Left renal cortex interstitium (tissue), 4 donors: Measurements from ENCODE around the gene ZNF546. TPM values are rescaled to one million over a fixed set of nuclear protein-coding genes. Genes with fewer than 3 reads are reported as not detected.
"Not testable (repeated sequence)": the region's sequence is repeated elsewhere in the genome, so short reads cannot be mapped to it uniquely, and the experiment has no call there.

Experiments used
- DNase-seq, 4 donors: peaks; one replicate each; pipeline ENCODE4 v3.0.0-alpha.2; 2013; ENCODE audit warnings: low read depth in 4 of 4, low spot score in 2 of 4, missing footprints in 1 of 4
- polyA plus RNA-seq, 4 donors: library from polyadenylated mRNA; unstranded; fragments of 120-200 nt; gene quantifications; one replicate each; pipeline ENCODE4 v1.2.1, GENCODE V29; 2013; ENCODE audit not compliant: insufficient read length in 4 of 4

Gene ZNF546
- 10 to 100 TPM in 1 of 4 donors, 1 to 10 TPM in 3; 5.4 to 12.0 (median 7.6) TPM for polyA plus RNA-seq

DNA sequence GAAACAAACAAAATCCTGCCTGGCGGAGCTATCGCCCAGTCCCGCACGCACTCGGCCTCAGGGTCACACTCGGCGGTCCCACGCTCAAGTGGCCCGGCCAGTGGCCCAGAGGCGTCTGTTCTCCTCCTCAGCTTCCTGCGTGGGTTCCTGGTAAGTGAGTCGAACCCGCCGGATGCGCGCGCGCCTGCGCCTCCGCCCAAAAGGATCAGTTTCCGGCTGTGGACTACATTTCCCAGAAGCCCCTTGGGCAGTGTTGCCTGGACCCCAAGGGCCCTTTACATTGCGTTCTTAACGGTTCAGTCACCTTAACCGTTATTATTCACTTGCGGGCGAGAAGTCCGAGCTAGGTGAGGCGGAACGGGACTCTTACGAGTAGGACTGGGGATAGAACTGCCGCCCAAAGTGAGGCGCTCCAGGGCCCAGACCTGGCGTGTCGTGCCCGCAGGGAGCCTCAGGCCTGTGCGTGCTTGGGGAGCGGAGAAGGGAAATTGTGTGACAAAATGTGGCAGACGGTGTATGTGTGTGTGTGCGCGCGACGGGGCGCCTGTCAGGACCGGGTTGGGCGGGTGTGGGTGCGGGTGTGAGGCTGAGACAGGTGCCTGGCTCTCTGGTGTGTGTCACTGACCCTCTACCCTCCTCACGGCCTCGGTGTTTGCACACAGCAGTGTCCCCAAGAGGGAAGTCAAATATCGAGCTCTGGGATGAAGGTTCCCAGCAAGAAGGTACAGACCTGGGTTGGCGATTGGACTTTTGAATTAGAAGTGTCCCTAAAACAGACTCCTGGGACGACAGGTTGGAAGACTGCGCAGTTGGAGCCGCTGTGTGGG is at the start of gene ZNF546:
TSS of gene ZNF546 (plus strand) at position 250 of the 827 bp plus-strand sequence. CDS start 1,267 bp downstream, outside the sequence.
- DNase-seq, result peak; percentile 74 to 85 (median 84)

DNA sequence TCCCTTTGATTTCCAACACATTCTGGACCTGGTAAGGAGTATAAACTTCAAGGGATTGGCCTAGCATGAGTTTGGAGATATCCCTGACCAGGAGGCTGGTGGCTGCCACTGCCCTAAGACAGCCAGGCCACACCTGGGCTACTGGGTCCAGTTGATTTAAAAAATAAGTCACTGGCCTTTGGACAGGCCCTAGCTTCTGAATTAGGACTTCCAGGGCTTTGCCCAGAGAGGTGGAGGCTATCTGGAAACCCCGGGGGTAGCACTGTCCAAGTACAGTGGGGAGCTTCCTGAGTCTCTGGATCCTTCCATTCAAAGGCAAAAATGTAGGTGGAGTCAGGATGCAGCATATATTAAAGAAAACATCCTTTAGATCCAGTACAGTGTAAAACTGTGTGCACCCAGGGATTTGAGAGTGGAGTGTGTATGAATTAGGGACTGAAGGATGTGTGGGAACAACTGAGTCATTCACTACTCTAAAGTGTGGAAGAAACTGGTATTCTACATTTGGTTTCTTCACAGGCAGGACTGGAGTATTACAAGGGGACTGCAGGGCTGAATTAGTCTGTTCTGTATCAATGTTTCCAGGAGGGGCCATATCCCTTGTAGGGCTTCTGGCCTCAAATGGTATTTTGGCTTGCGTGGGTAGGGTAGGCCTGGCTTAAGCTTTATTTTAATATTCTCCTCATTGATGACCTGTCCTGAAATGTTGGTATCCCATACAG is 47.7 kb upstream of the ZNF546 start:
- DNase-seq, result no peak

DNA sequence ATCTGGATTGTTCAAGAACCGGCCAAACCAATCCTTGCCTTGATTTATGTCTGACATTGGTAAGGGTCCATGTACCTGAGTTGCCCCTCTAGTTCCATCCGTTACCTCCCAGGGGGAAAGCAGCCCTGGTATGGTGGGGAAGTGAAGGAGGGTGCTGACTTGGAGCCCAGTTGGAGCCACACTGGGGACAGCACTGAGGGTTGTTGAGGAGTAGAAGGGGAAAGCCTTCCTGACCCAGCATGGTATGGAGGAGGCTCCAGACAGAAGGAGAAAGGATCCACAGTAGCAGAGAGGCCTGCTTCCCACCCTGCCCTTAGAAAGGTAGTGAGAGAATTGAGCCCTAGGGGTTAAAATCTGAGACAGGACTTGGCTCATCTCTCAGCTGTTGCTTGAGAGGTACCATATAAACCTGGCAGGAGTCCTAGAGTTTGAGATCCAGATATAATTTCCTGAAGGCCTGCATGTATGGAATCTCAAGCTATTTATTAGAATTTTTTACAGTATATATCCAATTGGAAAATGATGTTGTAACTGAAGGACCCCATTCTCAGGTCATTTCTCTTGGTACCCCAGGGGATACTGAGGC is 45.7 kb upstream of the ZNF546 start:
- no peak for DNase-seq

DNA sequence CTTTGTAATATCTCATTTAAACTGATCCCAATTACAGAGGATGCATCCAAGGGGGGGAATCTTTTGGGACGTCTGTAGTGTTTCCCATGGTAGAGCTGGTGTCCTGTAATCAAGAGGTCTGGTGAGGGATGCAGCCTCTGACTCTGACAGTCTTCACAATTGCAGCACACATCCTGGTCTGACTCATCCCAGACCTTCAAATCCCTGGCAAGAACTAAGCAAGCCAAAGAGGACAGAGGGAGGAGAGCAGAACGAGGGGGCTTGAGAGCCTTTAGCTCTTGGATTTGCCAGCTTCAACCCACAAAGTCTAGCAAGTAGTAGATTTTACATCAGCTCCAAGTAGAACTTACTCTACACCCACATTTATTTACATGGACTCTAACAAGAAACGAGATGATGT is 45.2 kb upstream of the ZNF546 start:
- DNase-seq, result no peak

DNA sequence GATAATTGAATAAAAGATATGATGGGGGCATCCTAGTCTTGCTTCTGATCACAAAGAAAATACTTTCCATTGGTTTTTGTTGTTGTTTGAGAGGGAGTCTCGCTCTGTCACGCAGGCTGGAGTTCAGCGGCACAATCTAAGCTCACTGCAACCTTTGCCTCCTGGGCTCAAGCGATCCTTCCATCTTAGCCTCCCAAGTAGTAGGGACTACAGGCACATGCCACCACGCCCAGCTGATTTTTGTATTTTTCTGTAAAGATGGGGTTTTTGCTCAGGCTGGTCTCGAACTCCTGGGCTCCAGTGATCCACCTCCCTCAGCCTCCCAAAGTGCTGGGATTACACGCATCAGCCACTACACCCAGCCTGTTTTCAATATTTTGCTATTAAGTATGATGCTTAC is 42.9 kb upstream of the ZNF546 start:
- DNase-seq, result no peak

DNA sequence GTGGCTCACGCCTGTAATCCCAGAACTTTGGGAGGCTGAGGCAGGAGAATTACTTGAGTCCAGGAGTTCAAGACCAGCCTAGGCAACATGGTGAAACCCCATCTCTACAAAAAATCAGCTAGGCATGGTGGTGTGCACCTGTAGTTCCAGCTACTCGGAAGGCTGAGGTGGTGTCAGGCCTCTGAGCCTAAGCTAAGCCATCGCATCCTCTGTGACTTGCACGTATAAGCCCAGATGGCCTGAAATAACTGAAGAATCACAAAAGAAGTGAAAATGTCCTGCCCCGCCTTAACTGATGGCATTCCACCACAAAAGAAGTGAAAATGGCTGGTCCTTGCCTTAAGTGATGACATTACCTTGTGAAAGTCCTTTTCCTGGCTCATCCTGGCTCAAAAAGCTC is 39.0 kb upstream of the ZNF546 start:
- not testable (repeated sequence) for DNase-seq

DNA sequence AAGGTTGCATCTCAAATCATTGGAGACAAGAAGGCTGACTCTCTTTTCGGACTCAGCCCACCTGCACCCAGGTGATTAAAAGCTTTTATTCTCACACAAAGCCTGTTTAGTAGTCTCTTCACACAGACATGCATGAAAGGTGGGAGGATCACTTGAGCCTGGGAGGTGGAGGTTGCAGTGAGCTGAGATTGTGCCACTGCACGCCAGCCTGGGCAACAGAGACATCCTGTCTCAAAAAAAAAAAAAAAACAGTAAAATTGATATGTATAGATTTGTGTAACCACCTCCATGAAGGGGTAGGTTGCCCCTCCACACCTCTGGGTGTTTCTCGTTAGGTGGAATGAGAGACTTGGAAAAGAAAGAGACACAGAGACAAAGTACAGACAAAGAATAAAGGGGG is 37.9 kb upstream of the ZNF546 start:
- DNase-seq, result not testable (repeated sequence)

DNA sequence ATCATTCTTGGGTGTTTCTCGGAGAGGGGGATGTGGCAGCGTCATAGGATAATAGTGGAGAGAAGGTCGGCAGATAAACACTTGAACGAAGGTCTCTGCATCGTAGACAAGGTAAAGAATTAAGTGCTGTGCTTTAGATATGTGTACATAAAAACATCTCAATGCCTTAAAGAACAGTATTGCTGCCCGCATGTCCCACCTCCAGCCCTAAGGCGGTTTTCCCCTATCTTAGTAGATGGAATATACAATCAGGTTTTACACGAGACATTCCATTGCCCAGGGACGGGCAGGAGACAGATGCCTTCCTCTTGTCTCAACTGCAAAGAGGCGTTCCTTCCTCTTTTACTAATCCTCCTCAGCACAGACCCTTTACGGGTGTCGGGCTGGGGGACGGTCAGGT is 37.5 kb upstream of the ZNF546 start:
- not testable (repeated sequence) for DNase-seq

DNA sequence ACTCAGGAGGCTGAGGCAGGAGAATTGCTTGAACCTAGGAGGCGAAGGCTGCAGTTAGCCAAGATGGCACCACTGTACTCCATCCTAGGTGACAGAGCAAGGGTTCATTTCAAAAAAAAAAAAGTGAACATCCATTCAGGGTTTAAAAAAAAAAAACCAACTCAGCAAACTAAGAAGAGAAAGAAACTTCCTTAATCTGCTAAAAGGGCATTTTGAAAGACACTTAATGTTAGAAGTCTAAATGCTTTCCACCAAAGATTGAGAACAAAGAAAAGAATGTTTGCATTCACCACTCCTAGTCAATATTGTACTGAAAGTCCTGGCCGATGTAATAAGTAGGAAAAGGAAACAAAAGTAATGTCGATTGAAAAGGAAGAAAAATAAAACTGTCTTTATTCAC is 33.0 kb upstream of the ZNF546 start:
- no peak for DNase-seq

DNA sequence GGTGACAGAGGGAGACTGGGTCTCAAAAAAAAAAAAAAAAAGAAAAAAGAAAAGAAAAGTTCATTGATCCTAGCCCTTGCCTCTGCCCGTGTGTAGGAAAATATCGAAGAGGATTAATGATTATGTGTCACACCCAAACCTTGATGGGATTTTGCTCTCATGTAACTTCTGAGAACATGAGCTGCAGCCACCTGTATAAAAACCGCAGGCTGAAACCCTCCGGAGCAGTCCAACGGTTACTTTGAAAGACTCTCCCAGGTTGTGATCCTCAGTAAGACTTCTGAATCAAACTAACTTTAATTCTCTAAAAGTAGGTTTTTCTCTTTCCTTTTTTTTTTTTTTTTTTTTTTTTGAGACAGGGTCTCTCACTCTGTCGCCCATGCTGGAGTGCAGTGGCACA is 30.2 kb upstream of the ZNF546 start:
- DNase-seq, result no peak

DNA sequence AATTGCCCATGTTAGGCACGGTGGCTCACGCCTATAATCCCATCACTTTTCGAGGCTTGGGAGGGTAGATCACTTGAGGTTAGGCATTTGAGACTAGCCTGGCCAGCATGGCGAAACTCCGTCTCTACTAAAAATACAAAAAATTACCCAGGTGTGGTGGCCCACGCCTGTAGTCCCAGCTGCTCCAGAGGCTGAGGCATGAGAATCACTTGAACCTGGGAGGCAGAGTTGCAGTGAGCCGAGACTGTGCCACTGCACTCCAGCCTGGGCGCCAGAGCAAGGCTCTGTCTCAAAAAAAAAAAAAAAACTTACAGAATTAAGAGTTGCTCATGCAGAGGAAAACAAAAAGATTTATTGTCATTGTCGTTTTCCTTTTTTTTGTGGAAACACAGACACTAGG is 29.3 kb upstream of the ZNF546 start:
- DNase-seq, result no peak

DNA sequence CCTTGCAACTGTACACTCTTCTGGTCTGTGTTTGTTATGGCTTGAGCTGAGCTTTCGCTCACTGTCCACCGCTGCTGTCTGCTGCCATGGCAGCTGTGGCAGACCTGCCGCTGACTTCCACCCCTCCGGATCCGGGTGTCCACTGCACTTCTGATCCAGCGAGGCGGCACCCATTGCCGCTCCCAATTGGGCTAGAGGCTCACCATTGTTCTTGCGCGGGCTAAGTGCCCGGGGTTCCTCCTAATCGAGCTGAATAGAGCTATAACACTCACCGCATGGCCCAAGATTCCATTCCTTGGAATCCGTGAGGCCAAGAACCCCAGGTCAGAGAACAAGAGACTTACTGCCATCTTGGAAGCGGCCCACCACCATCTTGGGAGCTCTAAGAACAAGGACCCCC is 28.1 kb upstream of the ZNF546 start:
- no peak for DNase-seq

DNA sequence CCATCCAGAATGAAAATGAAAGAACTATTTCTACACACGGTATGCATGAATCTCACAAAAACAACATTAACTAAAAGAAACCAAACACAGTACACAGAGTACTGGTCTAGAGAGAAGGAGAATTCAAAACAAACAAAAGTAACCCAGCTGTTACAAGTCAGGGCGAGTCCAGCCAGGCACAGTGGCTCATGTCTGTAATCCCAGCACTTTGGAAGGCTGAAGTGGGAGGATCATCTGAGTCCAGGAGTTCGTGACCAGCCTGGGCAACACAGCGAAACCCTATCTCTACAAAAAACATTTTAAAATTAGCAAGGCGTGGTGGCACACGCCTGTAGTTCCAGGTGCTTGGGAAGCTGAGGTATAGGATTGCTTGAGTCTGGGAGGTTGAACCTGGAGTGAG is 27.6 kb upstream of the ZNF546 start:
- no peak for DNase-seq

DNA sequence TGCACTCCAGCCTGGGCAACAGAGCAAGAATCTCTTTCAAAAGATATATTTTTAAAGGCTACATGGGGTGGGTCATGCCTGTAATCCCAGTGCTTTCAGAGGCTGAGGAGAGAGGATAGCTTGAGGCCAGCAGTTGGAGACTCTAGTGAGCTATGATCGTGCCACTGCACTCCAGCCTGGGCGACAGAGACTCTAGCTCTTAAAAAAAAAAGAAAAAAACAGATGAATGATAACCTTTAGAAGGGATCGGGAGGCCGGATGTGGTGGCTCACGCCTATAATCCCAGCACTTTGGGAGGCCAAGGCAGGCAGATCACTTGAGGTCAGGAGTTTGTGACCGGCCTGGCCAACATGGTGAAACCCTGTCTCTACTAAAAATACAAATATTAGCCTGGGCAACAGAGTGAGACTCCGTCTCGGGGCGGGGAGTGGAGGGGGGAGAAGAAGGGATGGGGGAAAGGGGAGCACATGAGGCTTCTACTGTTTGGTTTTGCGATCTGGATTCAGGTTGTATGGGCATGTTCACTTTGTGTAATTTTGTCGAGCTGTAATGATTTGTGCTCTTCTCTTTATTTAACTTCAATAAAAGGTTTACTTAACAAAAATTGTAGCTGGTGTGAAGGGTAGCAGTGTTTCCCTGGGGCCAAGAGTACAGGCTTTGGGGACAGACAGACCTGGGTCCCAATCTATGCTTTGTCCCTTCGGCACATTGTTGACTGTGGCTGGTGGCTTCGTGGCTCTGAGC is 27.0 kb upstream of the ZNF546 start:
- DNase-seq, result no peak

DNA sequence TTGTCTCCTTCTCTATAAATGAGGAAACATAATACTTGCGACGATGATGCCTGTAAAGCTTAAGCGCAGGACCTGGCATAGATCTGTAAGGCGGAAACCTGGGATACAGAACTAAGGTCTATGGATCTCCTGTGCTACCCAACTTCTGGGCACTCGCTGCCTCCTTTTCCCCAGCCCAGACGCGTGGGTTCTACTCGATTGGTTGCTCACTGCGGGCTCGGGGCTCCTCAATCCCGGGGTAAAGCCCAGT is 26.5 kb upstream of the ZNF546 start:
- DNase-seq, result no peak

DNA sequence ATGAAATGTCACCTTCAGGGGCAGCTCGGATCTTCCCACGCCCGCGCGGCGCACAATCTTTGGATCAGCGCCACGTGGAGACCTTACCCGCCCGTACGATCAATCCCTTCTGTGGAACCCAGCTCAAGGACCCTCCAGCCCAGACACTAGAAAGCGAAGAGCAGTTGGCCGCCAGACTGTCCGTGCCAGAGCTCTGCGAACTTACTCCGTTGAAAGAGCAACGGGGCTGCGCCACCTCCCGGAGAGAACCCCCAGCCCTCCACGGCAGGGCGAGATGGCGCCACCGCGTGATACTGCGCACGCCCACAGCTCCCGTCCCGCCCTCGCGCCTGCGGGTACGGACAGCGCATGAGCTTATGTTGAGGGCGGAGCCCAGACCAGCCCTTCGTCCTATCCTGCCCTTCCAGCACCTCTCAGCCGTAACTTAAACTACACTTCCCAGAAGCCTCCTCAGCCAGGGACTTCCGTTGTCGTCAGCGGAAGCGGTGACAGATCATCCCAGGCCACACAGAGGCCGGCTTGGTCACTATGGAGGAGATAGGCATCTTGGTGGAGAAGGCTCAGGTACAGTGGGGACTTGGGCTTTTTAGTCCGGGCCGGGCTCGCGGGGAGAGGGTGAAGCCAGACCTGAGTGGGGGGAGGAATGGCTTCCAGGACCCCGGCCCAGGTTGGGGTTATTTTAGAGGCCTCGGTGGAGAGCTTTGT is 26.0 kb upstream of the ZNF546 start, which contains the start of gene PSMC4:
TSS of gene PSMC4 (plus strand) at position 491 of the 705 bp plus-strand sequence. CDS start at position 529, 38 bp downstream.
- peak; percentile 93 to 98 (median 97) for DNase-seq

DNA sequence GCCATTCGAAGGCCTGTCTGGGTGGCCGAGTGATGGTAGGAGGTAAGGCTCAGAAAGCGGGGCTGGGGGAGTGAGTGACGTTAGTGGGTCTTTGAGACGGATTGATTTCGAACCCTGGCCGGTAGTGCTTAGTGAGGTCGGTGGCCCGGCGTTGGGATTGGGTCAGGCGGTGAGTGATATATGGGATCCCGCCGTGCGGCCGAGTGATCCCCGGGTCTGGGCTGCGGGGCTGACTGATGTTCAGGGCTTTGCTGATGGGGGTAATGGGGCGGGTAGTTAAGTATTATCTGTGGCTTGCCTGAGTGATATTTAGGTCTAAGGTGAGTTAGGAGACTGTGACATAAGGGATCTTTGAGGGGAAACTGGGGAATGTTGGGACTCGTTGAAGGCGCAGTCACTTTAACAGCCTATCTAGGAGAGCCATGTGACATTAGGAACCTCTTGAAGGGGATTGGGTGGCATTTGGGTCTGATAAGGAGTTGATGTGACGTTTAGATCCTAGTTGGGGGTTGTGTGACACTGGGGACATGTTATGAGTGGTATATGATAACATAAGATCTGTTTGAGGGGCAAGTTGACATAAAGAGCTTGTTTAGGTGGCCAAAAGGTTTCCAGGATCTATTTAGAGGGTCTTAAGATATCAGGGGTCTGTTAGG is 25.4 kb upstream of the ZNF546 start:
- DNase-seq, result no peak

DNA sequence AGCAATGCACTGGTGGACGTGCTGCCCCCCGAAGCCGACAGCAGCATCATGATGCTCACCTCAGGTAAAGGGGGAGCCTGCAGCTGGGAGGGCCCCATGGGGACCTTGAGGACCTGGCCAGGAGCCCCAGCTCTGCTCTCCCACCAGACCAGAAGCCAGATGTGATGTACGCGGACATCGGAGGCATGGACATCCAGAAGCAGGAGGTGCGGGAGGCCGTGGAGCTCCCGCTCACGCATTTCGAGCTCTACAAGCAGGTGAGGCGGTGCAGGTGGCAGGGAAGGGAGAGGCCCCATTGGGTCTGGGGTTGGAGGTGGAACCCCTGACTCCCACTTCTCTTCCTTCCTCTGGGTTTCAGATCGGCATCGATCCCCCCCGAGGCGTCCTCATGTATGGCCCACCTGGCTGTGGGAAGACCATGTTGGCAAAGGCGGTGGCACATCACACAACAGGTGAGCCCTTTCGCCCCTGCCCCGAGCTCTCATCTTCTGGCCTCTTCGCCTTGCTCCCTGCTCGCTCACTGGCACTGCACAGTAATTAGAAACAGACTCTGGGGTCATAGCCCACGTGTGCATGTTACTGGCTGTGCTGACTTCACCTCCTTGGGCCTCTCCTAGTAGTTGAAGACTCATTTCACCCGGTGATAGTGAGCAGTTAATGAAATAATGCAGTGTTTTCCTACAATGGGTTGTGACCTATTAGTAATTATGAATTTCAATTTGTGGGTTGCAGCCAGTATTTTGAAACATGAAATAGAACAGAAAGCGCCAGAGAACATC is 22.3 kb upstream of the ZNF546 start:
- DNase-seq, result no peak

DNA sequence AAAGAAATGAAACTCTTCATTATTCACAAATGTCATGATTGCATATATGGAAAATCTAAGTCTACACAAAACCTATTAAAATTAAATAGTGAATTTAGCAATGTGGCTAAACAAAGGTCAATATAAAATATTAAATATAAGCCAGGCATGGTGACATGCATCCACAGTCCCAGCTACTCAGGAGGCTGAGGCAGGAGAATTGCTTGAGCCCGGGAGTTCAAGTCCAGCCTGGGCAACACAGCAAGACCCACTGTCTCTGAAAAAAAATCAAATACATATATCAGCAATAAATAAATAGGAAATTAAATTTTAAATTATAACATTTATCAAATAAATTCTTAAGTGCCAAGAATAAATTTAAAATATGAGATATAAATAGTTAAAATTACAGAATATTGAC is 14.0 kb upstream of the ZNF546 start:
- DNase-seq, result no peak
